ENCODE measurements around the gene CTU2. TPM values are rescaled to one million over a fixed set of nuclear protein-coding genes. Genes with fewer than 3 reads are reported as not detected.

CTU2 gene
- polyA plus RNA-seq, 1 donor from 2014 or later, result 26.3 TPM

- no peak overlapping the region for H3K4me2 ChIP-seq (ENCODE audit: low read length)
- no peak overlapping the region for H3K9ac ChIP-seq (ENCODE audit: low read length)
- H3K9me2 ChIP-seq (ENCODE audit: insufficient read depth, low read length), result no peaks in the 10 kb centered on the region
- H4K20me1 ChIP-seq (ENCODE audit: insufficient read depth), result no peaks in the 10 kb centered on the region
- no peak overlapping the region for H3K4me3 ChIP-seq (ENCODE audit: low read length)
- H3K79me2 ChIP-seq (replicated peaks; ENCODE audit: insufficient read depth, low read length), result no peaks in the 10 kb centered on the region
- H3F3A ChIP-seq (ENCODE audit: insufficient read depth, low read length, poor library complexity, severe bottlenecking), result no peaks in the 10 kb centered on the region
- H2AFZ ChIP-seq (ENCODE audit: low read depth, low read length), result no peak overlapping the region
- H3K27ac ChIP-seq (ENCODE audit: low read length), result no peak overlapping the region
- H3K9me3 ChIP-seq (ENCODE audit: low read length), result no peaks in the 10 kb centered on the region
- no peaks in the 10 kb centered on the region for H3K27me3 ChIP-seq (ENCODE audit: insufficient read depth, low read depth, low read length)
- no peaks in the 10 kb centered on the region for H3K36me3 ChIP-seq (ENCODE audit: insufficient read depth, low read length)
- TF ChIP-seq EZH2 (IDR thresholded peaks at IDR 0.05; ENCODE audit: borderline replicate concordance, insufficient read depth, low read length, poor library complexity, severe bottlenecking), result no peak
- no peak for TF ChIP-seq EP300 (conservative IDR thresholded peaks at IDR 0.05; ENCODE audit: poor library complexity, severe bottlenecking)
- TF ChIP-seq TAF1 (IDR thresholded peaks at IDR 0.05; ENCODE audit: low read depth), result no peak
- TF ChIP-seq CTCF (IDR thresholded peaks at IDR 0.05; ENCODE audit: poor library complexity, severe bottlenecking), result no peak
- TF ChIP-seq SMC3 (conservative IDR thresholded peaks at IDR 0.05; ENCODE audit: poor library complexity), result no peak
- no peak for TF ChIP-seq RAD21 (conservative IDR thresholded peaks at IDR 0.05)
- TF ChIP-seq POLR2AphosphoS5 (IDR thresholded peaks at IDR 0.05), result no peak
- no peak for TF ChIP-seq REST (IDR thresholded peaks at IDR 0.05; ENCODE audit: borderline replicate concordance)
- no peak for TF ChIP-seq MXI1 (conservative IDR thresholded peaks at IDR 0.05; ENCODE audit: poor library complexity, severe bottlenecking)
Measured at GRCh38 chr16:88731699-88732098, 25.4 kb downstream of the CTU2 start.

- H3K9me2 ChIP-seq (ENCODE audit: insufficient read depth, low read length), result no peaks in the 10 kb centered on the region
- no peak overlapping the region for H3K4me3 ChIP-seq (ENCODE audit: low read length)
- H3K27ac ChIP-seq (ENCODE audit: low read length), result no peak overlapping the region
- no peaks in the 10 kb centered on the region for H3K27me3 ChIP-seq (ENCODE audit: insufficient read depth, low read depth, low read length)
- H4K20me1 ChIP-seq (ENCODE audit: insufficient read depth), result no peaks in the 10 kb centered on the region
- H3K9me3 ChIP-seq (ENCODE audit: low read length), result no peaks in the 10 kb centered on the region
- no peak overlapping the region for H3K9ac ChIP-seq (ENCODE audit: low read length)
- no peaks in the 10 kb centered on the region for H3F3A ChIP-seq (ENCODE audit: insufficient read depth, low read length, poor library complexity, severe bottlenecking)
- no peaks in the 10 kb centered on the region for H3K36me3 ChIP-seq (ENCODE audit: insufficient read depth, low read length)
- TF ChIP-seq SMC3 (conservative IDR thresholded peaks at IDR 0.05; ENCODE audit: poor library complexity) (no peak), CTCF (IDR thresholded peaks at IDR 0.05; ENCODE audit: poor library complexity, severe bottlenecking) (no peak), POLR2AphosphoS5 (IDR thresholded peaks at IDR 0.05) (no peak), RAD21 (conservative IDR thresholded peaks at IDR 0.05) (no peak)
- no peak overlapping the region for H3K4me2 ChIP-seq (ENCODE audit: low read length)
- H2AFZ ChIP-seq (ENCODE audit: low read depth, low read length), result no peak overlapping the region
- no peaks in the 10 kb centered on the region for H3K79me2 ChIP-seq (replicated peaks; ENCODE audit: insufficient read depth, low read length)
Measured at GRCh38 chr16:88732172-88732960, 26.1 kb downstream of the CTU2 start.

Data from neural cell (in vitro differentiated cells).